Measurements from ENCODE around the gene HCFC1R1.
"Not testable (repeated sequence)": the region's sequence is repeated elsewhere in the genome, so short reads cannot be mapped to it uniquely, and the experiment has no call there.

The HCFC1R1 gene

DNA sequence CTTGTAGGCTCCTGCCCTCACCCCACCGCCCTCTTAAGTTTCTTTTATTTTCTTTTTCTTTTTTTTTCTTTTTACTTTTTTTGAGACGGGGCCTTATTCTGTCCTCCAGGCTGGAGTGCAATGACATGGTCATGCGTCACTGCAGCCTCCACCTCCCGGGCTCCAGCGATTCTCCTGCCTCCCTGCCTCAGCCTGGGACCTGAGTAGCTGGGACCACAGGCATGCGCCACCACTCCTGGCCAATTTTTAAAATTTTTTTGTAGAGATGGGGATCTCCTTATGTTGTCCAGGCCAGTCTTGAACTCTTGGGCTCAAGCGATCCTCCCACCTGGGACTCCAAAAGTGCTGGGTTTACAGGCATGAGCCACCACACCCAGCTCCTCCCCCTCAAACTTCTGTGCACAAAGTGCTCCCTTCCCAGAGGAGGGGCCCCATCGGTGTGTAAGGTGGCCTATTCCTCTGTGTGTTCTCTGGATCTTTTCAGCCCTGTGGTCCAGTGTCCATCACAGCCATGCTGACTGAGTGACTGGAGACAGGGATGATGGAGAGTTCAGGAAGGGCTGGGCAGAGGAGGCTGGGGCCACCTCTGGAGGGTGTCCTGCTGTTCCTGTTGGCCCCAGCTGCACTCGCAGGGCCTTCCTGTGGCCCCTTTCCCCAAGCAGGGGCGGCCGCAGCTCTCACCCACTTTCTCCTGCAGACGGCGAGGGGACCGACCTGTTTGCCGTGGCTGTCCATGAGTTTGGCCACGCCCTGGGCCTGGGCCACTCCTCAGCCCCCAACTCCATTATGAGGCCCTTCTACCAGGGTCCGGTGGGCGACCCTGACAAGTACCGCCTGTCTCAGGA lies 32.8 kb upstream of the HCFC1R1 start:
- no peak for DNase-seq

DNA sequence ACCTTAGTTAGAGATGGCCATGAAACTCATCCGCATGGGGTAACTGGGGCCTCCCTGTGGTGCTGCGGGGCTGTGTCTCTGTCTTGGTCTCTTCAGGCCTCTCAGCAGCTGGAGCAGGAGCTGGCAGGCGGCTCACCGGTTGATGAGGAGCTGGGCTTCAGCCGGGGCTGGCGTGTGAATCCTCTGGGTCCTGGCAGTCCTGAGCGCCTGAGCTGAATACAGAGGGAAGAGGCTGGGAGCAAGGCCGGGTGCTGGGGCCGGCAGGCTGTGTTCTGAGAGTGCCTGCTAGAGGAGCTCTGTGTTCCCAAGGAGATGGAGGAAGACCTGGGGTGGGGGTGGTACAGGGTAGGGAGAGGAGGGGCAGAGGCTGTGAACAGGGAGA lies 32.0 kb upstream of the HCFC1R1 start:
- not testable (repeated sequence) for DNase-seq

DNA sequence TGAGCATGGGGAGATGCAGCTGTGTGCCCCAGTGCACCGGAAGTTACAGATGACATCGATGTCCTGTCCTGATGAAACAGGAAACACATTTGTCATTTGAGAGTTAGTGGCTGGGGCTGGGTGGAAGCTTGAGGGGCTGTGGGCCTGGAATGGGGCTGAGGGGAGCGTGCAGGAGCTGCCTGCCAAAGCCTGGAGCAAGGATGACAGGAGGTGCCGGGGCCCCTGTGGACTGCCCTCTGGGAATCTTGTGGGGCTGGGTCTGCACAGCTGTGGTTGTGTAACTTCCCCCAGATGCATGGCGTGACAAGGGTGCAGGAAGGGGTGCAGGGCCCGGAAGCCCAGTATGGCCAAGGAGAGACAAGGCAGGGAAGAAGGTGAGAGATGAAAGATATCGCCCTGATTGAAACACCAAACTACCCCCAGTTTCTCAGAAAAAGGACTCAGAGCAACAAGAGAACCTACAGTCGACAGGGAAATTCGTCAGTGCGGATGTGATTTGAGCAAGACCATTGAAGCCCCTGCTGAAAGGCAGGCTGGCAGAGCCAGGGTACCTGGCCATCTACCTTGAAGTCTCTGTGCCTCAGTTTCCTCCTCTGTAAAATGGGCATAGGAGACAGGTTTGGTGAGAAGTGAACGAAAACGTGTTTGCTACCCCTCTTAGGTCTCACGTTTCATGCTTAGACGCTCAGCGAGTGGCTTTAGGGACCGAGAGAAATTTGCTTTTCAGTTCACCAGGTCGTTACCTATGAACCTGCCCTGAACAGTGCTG lies 31.4 kb upstream of the HCFC1R1 start:
- no peak for DNase-seq

DNA sequence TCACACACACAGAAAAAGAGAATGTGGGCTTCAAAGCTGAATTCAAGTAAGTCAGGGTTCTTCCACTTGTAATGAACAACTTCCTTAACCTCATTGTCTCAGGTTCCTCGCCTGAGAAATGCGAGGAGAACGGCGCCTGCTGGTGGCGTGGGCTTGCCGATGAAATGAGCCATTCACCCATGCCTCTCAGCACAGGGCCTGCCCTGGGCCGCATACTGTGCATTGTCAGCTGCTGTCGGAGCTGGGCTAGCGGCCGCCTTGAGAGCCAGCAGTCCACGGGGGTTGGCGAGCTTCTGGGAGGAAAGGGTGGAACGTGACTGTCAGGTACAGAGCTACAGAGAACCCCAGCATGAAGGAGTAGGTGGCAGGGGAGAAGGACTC lies 29.6 kb upstream of the HCFC1R1 start:
- not testable (repeated sequence) for DNase-seq

DNA sequence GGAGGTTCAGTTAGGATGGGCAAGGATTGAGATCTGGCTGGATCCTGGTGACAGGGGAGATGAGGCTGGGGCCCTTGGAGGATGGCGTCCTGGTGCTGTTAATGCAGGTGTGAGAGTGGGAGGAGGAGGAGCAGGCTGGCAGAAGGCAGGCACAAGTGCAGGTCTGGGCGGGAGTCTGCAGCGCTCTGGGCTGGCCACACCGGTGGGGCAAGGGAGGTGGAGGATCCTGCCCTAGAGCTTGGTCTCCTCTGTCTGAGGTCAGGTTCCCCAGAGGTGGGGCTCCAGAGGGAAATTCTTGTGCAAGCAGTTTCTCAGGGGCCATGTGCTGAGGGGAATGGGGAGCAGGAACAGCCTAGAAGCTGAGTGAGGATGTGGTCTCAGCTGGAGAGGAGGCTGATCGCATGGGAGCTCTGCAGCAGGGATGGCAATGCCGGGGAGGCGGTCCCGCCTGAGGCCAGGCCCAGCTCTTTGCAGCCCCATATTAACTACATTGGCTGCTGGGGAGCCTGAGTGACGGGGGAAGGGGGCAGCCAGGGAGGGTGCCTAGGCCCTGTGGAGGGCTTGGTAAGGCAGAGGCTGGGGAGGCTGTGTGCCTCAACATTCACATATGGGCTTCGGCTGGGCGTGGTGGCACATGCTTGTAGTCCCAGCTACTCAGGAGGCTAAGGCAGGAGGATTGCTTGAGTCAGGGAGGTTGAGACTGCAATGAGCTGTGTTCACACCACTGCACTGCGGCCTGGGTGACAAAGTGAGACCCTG lies 29.0 kb upstream of the HCFC1R1 start:
- DNase-seq = not testable (repeated sequence)

DNA sequence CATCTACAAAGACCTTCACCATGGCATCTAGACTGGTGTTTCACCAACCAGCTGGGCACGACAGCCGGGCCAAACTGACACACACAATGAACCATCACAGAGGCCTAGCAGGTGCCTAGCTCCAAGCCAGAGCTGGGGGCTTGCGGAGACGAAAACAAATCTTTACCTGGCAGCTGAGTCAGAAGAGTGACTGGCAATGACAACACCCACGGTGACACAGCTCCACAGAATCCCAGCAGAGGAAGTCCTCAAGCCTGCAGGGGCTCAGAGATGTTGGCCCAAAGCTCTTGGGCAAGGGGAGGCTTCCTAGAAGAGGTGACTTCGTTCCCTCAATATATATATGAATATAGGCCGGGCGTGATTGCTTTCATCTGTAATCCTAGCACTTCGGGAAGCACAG lies 27.8 kb upstream of the HCFC1R1 start:
- DNase-seq = no peak

DNA sequence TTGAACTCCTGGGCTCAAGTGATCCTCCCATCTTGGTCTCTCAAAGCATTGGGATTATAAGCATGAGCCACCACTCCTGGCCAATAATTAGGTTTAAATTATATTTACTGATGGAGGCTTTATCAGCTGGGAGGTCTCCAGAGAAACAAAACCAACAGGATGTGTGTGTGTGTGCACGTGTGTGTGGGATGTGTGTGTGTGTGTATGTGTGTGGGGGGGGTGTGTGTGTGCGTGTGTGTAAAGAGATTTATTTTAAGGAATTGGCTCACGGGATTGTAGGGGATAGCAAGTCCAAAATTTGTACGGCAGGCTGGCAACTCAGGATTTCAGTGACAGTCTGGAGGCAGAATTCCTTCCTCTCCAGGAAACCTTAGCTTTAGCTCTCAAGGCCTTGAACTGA lies 27.3 kb upstream of the HCFC1R1 start:
- no peak for DNase-seq

DNA sequence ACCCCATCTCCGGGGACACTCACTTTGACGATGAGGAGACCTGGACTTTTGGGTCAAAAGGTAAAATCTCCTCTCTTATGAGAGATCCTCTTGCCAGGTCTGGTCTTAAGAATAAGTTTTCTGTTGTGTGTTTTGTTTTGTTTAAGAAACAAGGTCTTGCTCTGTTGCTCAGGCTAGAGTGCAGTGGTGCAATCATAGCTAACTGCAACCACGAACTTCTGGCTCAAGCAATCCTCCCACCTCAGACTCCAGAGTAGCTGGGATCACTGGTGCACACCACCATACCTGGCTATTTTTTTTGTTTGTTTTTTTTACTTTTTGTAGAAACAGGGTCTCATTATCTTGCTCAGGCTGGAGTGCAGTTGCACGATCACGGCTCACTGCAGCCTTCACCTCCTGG lies 26.7 kb upstream of the HCFC1R1 start:
- no peak for DNase-seq

DNA sequence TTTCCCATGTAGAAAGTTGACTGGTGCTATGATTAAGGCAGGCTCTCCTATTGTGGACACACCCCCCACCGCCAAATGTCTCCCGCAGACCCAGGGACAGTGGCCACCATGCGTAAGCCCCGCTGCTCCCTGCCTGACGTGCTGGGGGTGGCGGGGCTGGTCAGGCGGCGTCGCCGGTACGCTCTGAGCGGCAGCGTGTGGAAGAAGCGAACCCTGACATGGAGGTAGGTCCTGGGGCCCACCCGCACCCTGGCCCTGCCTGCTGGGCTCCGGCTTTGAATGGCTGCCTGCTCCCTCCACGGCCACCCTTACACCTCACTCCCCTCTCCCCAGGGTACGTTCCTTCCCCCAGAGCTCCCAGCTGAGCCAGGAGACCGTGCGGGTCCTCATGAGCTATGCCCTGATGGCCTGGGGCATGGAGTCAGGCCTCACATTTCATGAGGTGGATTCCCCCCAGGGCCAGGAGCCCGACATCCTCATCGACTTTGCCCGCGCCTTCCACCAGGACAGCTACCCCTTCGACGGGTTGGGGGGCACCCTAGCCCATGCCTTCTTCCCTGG lies 26.3 kb upstream of the HCFC1R1 start:
- DNase-seq = no peak

DNA sequence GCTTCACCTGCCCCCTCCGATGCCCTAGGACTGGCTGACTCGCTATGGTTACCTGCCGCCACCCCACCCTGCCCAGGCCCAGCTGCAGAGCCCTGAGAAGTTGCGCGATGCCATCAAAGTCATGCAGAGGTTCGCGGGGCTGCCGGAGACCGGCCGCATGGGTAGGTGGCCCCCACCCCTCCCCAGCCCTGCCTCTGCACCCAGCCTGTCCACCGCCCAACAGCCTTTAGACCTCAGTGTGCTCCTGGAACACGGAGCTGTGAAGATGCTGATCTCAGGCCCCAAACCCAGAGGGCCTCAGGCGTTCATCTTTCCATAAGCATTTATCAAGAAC lies 23.6 kb upstream of the HCFC1R1 start:
- DNase-seq = no peak

DNA sequence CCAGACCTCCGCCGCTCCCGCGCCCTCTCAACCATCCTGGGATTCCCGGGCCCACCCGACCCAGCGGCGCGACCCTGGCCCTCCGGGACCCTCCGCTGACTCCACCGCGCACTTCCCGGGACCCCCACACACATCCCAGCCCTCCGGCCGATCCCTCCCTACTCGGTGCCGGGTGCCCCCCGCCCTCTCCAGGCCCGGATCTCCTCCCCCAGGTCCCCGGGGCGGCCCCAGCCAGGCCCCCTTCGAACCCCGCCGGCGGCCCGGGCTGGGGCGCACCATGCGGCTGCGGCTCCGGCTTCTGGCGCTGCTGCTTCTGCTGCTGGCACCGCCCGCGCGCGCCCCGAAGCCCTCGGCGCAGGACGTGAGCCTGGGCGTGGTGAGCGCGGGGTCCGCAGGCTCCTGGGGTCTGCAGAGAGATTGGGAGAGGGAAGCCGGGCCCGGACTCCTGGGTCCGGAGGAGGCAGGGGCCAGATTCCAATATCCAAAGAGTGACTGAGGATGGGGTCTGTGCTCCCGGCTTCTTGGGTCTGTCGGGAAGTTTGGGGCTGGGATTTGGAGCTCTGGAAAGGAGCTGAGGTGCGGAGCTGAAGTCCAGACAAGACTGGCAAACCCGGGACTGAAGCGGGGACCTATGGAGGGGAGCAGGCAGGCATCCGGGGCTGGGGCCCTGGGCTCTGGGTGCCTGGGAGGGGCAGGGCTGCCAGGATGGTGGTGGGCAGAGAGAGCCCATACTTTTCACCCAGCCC lies 23.1 kb upstream of the HCFC1R1 start:
- DNase-seq = no peak

DNA sequence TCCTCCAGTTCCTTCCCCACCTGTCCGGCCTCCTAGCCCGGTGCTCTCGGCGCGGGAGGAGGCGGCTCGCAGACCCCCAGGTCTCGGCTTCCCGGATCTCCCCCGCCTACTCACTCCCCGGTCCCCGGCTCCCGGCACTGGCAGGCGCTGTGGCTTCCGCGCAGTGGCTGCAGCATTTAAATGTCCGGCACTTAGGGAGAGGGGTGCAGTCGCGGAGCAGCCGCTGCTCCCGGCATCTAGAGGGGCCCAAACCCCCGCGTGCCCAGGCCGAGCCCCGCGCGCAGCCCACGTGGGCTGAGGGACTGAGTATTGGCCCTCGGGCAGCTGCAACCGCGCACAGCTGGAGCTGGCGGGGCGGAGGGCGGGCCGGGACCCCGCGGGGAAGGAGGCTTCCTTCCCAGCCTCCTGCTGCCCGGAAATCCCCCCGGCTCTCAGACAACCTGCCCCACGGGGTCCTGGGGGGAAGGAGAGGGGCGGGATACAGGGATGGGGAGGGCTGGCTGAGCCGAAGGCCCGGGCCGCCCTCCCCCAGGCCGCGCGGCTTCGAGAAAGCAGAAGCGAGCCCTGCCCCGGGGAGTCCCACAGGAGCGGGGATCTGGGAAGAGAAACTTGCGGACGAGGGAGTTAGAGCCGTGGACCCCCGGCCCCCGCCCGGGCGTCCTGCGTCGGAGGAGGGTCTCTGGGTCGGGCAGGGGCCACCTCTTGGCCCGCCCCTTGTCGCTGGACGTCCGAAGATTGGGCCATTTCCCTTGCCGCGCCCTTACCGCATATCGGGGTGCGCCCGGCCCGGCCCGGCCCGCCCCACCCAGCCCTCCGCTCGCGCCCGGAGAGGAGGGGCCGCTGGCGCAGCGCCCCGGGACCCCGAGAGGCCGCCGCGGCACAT lies 22.3 kb upstream of the HCFC1R1 start, which contains the start of gene MMP25:
TSS of gene MMP25 (plus strand) at position 804 of the 883 bp plus-strand sequence. CDS start 357 bp downstream, outside the sequence.
- no peak for DNase-seq

DNA sequence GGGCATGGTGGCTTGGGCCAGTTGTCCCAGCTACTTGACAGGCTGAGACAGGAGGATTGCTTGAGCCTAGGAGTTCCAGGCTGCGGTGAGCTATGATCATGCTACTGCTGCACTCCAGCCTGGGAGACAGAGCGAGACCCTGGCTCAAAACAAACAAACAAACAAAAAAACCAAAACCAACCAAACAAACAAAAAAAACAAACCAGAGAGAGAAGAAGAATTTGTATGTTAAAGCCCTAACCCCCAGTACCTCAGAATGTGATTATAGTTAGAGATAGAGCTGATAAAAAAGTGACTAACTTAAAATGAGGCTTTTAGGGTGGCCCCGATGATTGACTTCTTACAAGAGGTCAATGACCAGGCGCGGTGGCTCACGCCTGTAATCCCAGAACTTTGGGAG lies 21.0 kb upstream of the HCFC1R1 start:
- DNase-seq = no peak

DNA sequence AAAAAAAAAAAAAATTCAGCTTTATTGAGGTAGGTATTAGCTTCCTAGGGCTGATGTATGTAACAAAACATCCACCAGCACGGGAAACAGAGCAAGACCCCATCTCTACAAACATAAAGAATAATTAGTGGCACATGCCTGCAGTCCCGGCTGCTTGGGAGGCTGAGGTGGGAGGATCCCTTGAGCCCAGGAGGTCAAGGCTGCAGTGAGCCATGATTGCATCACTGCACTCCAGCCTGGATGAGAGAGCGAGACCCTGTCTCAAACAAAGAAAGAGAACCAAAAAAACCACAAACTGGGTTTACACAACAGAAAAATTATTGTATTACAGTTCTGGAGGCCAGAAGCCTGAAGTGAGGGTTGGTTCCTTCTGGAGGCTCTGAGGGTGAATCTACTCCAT lies 18.6 kb upstream of the HCFC1R1 start:
- no peak for DNase-seq

DNA sequence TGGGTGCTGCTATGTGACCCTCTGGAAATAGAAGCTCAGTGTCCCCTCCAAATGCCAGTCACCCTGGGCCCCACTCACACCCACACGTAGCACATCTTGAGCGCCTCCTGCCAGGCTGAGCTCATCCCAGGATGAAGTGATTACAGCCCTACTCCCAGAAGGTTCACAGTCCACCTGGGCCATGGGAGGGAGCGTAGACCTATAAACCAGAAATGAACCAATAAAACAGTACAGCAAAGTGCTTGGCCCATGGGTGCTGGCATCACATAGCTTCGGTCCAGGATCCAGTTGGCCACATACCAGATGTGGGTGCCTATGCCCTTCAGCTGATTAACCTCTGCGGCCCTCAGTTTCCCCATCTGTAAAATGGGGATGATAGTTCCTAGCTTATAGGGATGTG lies 15.2 kb upstream of the HCFC1R1 start:
- no peak for DNase-seq

DNA sequence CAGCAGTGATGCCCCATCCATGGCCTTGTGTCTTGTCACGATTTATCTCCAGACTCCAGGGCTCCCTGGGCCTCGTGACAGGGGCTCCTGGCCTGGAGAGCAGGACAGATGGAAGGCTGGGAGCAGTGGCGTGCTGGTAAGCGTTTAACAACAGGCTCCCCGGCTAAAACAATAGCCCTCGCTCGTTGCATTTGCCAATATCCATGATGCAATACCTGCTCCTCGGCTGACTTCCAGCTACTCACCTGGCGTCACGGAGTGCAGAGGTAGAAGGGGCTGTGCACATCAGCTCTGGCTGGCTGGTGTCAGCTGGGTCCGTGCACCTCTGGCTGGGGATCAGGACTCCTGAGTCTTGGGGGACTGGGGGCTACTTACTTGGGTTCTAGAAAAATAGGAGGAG lies 14.5 kb upstream of the HCFC1R1 start:
- no peak for DNase-seq

DNA sequence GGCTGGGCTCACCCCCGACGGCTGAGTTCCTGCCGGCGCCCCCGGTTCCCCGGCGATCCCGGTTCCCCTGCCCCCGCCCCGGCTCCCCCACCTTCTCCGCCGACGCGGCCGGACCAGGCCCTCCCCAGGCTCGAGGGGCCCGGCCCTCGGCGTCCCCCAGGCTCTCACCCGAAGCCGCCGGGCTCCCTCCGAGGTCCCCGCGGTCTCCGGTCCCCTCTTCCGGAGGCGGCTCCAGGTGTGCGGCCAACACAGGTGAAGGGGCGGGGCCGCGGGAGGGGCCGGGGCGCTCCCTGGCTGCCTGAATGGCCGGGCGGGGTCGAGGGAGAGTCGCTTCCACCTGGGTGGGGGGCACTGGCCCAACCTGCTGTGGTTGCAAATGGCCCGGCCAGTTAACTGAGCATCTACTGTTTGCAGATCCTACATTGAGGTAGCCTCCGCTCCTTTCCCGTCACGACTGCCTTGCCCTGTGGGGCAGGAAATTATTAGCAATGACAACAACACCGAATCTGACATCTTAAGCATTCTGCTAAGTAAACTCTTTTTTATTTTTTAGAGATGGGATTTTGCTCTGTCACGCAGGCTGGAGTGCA lies 13.1 kb upstream of the HCFC1R1 start, which contains the start of gene BICDL2:
TSS of gene BICDL2 (minus strand) at position 219 of the 590 bp plus-strand sequence. CDS start 1,448 bp downstream, outside the sequence.
- DNase-seq = no peak

DNA sequence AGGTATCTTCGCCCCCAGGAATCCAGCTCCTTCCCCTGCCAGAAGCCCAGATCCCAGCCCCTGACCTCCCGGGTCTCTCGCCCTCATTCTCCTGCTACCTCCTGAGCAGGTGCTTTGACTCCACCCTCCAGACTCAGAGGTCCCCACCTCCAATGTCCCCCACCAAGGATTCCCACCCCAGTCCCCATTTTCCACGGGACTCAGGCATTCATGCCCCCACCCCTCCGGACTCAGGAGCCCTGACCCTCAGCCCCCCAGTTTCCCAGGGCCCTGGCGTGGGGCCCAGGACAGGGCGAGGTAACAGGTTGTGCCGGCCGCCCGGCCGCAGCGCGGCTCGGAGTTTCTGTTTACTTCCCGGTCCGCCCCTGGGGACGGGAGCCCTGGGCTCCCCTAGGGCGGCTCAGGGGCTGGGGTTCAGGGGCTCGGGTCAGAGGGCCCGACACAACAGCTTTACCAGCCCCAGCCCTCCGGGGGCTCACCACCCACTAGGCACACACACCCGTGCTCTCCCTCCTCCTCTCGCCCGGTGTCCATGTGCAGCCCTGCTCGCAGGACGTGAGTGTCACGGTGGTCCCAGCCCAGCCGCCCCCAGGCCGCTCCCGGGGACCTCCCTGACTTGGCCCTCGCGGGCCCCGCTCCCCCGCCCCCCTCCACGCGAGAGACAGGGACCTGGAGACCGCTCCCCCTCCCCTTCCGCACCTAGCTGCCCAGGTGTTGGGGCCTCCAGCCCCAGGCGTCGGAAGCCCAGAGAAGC lies 12.4 kb upstream of the HCFC1R1 start:
- DNase-seq = no peak

DNA sequence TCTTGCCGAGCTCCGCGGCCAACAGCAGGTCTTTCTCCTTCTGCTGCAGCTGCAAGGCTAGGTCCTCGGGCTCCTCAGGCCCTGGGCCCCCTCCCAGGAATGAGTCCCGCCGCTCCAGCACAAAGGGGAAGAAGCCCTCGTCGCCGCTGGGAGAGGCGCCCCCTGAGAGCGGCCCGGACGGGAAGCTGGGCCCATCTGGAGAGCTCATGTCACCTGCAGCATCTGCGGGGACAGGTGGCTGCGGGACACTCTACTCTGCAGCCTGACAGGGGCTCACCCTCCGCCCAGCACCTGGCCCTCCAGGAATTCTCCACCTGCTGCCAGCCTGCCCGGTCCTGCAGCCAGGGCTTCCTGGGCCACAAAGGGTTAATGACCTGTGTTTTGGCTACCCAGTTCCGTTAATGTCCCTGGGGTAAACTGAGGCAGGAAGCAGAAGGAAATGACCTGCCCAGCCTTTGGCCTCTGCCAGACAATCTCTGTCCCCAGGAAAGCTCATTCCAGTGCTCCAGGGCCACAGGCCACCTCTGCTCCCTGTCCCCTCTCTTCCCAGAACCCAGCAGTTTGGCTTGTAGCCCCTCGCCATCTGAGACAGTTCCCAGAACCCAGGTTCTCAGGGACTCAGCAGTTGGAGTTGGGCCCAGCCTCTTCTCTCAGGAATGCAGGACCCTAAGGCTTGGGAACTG lies 11.7 kb upstream of the HCFC1R1 start:
- no peak for DNase-seq

DNA sequence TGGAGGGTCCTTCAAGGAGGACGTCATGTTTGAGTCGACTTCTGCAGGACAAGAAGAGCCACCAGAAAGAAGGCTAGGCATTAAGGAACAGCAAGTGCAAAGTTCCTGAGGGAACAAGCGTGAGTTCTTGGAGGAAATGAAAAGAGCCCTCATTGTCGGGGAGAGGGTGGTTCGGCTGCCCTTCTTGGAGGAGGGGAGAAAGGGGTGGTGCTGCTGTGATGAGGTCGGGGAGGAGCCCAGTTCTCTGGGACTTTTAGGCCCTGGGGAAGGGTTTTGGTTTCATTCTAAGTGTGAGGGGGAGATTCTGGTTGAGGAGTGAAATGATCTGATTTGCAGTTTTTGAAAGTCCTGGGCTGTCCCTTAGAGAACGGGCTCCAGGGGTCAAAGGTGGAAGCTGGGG lies 8.9 kb upstream of the HCFC1R1 start:
- no peak for DNase-seq
